Activated CD4-positive, alpha-beta T cell treated with anti-CD3 and anti-CD28 coated beads, Interleukin-2, amount 50 U/mL, for 4 hours (primary cell): ENCODE measurements around the gene MTG2.

Experiments used
- DNase-seq, 2 experiments: peaks; one replicate each; pipeline ENCODE4 v3.0.0-alpha.2; 2020

MTG2 gene

DNA sequence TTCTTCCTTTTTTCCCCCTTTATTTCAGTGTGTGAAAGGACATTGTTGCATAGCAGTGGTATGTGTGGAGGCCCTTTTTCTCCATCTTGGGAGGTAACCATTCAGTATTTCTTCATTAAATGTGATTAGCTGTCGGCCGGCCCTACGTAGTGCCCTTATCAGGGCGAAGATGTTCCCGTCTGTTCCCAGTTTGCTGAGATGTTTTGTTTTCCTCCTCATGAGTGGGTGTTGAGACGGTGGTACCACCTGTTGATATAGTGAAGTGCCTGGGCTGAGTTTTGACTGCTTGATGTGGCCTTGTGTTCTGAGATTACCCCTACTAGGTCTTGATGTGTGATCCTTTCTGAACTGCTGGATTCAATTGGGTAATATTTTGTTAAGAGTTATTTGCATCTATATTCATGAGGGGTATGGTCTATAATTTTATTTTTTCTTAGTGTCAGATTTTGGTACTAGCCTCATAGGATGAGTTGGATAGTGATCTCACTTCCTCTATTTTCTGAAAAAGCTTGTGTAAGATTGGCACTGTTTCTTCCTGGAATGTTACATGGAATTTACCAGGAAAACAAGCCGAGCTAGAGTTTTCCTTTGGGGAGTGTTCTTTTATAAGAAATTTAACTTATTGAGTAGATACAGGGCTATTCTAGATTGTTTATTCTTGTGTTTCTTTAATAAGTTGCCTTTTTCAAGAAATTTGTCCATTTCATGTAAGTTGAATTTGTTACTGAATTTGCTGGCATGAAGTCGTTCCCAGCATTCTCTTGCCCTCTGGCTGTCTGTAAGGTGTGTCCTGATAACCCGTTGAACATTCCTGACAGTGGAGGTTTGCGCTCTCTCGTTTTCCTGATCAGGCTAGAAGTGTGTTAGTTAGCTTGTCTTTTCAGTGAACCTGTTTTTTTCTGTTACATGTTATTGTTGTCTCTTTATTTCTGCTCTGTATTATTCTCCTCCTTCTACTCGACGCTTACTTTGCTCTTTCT is 4.3 kb downstream of the MTG2 start:
- no peak for DNase-seq

DNA sequence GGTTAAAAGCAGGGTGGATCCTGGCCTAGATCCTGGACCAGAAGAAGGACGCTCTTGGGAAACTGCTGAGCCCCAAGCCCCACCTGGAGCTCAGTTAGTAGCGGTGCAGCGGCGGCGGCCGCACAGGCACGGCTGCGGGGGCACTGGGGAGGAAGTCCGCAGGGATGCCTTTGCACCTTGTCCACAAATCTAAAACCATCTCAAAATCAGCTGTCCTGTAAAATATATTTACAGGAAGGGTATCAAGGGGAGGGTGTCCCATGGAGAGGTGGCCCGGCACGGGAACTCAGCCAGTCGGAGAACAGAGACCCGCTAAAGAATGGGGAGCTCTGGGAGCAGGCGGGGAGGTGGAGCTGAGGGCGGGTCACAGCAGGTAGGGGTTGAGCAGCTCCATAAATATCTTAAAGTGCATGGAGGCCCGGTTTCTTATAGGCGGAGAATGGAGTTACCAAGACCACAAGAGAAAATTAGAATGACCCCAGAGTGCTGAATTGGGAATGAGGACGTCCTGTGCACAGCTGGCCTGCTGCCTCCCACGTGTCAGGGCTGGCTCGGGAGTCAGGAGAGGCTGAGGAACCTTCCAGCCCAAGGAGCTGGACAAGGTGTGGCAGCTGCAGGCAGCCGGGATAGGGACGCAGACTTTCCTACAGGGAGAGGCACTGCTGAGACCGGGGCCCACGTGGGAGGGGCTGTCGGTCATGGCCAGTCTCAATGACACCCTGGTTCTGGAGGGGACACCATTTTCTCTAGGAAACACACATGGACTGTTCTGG is 8.0 kb downstream of the MTG2 start:
- DNase-seq: no peak

DNA sequence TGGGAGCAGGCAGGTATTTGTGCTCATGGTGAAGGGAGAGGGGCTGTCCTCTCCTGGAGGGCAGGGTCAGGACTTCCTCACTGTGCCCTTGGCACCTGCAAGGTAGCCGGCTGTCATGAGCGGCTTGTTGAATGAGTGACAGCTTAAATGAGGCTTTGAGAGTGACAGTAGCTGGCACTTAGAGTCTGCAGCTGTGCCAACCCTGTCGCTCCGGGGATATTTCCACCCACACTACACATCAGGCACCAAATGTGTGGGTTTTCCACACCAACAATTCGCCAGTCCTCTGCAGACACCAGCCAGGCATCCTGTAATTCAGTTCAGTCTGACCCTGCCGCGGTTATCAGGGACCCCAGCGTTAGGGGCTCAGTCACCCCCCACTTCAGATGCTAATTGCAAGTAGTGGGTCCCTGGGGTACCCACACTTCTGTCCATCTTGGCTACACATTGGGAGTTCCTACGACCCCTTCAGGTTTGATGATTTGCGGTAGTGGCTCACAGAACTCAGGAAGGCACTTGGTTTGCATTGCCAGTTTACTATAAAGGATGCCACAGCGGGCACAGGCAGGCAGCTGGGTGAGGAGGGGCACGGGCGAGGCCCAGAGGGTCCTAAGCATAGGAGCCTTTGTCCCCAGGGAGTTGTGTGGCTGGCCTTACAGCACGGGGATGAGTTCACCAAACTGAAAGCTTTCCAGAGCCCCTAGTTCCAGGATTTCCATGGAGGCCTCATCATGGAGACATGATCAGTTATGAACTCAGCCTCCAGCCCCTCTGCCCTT is 9.1 kb downstream of the MTG2 start:
- no peak for DNase-seq

DNA sequence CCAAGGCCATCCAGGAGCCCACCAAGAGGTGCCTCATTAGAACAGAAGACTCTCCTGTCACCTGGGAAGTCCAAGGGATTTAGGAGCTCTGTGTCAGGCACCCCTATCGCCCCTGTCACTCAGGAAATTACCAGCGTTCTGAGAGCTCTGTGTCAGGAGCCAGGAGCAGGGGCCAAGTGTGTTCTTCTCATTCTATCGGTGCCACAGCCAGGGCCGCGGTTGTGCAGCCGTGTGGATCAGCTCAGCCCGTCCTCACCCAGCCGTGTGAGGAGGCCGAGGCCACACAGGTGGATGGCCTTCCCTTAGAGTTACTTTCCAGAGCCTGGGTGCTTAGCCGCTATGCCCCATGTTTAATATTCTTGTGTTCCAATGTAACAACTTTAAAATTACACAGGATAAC is 9.8 kb downstream of the MTG2 start:
- DNase-seq: no peak

DNA sequence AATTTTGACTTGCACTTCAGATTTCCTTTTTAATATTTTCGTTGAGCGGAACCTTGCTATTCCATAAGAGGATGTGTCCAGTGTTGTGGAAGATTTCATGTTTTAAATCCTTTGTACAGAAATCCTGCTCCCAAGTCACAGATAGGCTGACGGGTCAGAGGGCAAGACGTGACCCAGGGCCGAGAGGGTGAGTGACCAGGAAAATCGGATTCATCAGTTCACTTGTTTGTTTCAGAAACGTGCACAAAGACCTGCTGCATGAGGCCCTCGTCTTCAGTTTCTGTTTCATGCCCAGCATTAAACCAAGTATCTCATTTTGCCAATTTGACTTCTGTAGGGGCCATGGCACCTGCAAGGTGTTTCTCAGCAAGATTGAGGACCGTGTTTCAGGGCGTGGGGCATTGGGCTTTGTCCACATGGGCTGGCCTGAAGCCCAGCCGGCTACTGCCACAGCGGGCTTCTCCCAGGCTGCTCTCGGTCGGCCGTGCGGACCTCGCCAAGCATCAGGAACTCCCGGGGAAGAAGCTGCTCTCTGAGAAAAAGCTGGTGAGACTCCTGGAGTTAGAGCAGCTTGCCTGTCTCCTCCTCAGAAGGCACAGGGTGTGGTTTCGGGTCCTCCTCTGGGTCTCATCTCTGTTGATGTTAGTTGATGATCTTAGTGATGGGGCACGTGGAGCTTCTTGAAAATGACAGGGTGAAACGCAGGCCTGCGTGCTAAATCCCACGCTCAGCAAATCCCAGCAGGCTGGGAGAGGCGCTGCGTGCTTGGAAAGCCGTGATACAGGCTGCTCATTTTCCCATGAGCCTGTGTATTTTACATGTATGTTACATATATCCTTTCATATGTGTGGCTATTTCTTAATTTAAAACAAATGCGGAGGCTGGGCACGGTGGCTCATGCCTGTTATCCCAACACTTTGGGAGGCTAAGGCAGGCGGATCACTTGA is 10.5 kb downstream of the MTG2 start:
- no peak for DNase-seq

DNA sequence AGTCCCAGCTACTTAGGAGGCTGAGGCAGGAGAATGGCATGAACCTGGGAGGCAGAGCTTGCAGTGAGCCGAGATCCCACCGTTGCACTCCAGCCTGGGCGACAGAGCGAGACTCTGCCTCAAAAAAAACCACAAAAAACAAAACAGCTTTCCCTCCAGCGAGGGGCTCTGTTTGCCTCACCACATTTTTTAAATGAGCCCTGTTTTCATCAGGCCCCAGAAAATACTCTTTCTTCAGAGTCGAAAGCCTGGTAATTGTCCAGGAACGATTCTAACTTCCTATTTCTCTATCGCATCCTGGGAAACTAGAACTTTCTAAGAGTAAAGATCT is 12.2 kb downstream of the MTG2 start:
- no peak for DNase-seq

DNA sequence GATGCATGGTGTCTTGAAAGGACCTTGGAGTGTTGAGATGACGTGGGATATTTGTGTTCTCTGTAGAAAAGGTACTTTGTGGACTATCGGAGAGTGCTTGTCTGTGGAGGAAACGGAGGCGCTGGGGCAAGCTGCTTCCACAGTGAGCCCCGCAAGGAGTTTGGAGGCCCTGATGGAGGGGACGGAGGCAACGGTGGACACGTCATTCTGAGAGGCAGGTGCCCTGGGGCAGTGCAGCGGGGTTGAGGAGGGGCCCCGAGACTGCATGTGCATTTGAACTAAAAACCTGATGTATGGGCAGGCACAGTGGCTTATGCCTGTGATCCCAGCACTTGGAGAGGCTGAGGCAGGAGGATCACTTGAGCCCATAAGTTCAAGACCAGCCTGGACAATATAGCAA is 12.9 kb downstream of the MTG2 start:
- DNase-seq: no peak

DNA sequence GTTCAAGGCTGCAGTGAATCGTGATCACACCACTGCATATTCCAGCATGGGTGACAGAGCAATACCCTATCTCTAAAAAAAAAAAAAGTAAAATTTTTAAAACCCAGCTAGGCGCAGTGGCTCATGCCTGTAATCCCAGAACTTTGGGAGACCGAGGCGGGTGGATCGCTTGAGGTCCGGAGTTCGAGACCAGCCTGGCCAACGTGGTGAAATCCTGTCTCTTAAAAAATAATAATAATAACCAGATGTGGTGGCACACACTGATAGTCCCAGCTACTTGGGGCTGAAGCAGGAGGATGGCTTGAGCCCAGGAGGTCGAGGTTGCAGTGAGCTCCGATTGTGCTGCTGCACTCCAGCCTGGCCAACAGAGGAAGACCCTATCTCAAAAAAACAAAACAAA is 13.5 kb downstream of the MTG2 start:
- DNase-seq: no peak

DNA sequence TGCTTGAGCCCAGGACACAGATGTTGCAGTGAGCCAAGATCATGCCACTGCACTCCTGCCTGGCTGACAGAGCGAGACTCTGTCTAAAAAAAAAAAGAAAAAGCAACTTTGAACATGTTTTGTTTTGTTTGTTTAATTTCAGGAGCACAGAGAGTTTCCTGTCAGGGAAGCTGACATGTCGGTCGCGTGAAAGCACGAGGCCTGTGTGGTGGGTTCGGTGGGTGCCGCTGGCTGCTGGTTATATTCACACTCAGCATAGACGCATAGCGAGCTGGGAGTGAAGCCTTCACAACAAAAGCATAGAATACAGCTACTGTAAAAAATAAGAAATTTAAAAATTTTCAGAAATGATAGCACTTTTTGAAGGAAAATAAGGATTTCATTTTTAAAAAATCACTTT is 14.5 kb downstream of the MTG2 start:
- no peak for DNase-seq

DNA sequence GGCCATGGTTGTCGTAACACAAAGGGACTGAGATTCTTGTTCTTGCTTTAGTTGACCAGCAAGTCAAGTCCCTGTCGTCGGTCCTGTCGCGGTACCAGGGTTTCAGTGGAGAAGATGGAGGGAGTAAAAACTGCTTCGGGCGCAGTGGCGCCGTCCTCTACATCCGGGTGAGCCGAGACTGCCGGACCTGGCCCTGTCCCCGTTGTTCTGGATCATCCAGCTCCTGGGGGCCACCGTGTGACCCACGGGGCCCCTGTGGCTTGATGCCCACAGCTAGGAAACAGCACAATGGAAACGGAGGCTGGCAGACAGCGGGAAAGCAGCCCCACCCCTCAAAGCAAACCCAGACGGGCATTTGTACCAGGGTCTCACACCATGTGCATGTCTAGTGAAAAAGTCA is 15.0 kb downstream of the MTG2 start:
- no peak for DNase-seq

DNA sequence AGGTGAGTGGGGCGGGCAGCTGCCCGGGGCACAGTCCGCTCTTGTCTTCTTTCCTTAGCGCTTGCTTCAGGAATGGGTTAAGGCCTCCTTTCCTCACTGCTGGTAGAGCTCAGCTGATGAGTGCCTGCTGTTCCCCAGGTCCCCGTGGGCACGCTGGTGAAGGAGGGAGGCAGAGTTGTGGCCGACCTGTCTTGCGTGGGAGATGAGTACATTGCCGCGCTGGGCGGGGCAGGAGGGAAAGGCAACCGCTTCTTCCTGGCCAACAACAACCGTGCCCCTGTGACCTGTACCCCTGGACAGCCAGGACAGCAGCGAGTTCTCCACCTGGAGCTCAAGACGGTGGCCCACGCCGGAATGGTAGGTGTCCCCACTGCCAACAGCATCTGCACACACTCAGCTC is 15.7 kb downstream of the MTG2 start:
- DNase-seq: no peak

DNA sequence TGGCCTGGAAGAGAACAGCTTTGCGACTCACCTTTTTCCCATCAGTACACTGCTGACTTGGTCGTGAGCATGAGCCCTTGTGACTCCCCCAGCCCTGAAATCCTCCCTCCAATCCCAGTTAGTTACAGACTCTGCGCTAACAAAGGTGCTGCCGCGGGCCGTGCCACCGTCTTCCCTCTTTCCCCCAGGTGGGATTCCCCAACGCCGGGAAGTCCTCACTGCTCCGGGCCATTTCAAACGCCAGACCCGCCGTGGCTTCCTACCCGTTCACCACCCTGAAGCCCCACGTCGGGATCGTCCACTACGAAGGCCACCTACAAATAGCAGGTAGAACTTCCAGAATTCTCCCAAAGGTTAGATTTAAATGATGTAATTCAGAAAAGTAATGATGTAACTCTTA is 16.1 kb downstream of the MTG2 start:
- DNase-seq: no peak

DNA sequence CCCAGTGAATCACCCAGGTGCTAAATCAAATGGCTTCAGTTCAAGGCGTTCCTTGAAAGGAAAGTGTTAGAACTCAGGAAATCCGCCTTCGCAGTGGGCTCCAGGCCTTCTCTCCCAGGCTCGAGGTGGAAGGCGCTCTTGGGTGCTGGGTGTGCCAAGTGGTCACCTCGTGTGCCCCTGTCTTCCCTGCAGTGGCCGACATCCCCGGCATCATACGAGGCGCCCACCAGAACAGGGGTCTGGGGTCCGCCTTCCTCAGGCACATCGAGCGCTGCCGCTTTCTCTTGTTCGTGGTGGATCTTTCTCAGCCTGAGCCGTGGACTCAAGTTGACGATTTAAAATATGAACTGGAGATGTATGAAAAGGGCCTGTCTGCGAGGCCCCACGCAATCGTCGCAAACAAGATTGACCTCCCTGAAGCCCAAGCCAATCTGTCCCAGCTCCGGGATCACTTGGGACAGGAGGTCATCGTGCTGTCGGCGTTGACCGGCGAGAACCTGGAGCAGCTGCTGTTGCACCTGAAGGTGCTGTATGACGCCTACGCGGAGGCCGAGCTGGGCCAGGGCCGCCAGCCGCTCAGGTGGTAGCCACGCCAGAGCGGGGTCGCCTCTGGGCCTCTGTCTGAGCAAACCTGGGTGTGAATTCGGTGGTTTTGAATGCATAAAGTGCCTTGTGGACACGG is 17.8 kb downstream of the MTG2 start:
- DNase-seq: no peak

DNA sequence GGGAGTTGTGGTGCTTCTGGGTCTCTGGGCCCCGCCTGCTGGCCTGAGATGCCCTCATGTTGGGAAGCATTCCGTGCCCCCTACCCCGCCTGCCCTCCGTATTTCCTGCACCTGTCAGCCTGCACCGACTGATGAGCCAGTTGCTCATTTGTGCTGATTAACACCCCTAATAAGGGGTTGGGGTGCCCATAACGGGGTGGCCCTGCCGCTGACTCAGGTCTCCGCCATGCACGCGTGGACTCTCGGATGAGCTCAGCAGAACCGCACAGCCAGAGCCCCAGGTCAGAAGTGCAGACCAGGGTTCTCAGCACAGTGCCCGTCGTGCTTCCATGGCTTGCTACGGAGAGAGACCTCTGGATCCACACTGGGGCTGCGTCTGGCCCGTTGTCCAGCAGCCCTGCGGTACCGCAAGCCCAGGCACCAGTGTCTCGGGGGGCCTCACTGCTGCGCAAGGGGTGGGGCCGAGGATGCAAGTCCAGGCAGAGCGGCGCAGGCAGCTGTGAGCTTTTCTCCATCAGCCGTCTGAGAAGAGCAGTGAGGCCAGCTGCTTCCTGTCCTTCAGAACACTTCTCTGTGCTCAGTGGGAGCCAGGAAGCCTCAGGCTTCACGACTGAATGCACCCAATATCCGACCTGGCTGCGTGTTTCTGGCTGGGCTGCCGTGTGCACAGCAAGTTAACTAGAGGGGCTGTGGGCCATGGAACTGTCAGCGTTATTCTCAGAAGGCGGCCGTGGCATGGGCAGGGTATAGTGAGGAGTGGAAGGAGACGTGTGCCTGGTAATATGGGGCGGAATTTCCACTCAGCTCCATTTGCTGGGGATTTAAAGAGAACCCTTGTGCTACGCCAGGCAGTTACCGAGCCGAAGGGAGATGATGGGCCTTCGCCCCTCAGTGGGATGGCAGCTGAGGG is 18.6 kb downstream of the MTG2 start:
- no peak for DNase-seq

DNA sequence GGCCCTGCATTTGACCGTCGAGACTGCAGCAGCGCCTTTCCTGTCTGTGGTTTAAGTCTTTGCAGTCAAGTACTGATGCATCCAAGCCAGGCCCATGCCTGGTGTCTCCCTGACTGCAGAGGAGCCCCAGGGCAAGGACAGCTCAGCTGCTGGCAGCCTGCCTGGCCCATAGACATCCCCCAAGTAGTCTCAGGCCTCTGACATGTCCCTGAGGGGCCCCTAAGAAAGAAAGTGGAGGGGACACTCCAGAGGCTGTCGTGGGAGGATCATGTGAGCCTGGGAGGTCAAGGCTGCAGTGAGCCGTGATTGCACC is 19.2 kb downstream of the MTG2 start:
- DNase-seq: no peak

DNA sequence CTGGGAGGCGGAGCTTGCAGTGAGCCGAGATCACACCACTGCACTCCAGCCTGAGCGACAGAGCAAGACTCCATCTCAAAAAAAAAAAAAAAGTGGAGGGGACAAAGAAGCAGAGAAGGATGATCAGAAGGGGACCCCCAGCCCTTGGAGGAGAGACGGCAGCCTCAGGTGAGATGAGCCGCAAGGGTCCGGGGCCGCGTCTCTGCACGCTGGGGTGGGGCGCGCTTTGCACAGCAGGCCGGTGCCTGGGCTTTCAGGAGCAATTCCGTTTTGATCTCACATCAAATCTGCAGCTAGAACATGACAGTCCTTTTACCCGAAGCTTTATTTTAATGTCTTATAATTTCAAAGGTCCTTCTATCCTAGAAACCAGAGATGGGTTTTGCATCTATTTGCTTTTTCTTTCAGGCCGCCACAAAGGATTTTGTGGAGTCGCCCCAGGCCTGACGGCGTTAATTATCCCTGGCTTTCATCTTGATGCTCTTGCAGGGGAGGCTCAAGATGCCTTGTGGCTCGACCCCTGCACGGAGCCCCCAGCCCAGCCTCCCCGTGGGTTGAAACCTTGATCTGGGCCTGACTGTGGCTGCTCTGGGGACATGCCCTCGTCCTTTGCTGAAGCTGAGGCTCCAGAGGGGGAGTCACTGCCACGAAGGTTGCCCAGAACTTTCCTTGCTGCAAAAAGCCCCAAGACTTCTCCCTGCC is 20.0 kb downstream of the MTG2 start:
- DNase-seq: no peak

DNA sequence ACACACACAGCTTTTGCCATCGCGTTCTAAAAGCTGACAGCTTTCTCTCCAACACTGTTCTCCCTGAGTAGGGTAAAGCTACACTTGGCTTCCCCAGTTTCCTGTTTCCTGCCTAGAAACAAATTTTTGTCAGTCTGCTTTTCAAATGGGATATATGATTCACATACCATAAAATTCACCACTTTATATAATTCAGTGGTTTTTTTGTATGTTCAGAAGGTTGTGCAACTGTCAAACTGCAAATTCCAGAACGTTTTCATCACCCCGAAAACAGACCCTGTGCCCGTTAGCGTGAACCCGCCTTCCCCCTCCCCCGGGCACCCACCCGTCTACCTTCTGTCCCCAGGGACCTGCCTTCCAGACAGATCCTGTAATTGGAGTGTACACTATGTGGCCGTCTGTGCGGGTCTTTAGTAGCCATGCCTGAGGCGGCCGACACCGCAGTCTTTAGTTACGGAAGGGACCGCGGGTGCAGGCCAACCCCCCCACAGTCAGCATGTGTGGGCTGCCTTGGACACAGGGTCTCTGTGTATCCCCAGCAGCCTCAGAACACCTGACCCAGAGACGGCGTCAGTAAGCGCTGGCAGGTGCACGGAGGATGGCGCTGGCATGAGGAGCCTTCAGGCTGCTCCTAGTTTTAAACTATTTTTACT is 20.7 kb downstream of the MTG2 start:
- no peak for DNase-seq

DNA sequence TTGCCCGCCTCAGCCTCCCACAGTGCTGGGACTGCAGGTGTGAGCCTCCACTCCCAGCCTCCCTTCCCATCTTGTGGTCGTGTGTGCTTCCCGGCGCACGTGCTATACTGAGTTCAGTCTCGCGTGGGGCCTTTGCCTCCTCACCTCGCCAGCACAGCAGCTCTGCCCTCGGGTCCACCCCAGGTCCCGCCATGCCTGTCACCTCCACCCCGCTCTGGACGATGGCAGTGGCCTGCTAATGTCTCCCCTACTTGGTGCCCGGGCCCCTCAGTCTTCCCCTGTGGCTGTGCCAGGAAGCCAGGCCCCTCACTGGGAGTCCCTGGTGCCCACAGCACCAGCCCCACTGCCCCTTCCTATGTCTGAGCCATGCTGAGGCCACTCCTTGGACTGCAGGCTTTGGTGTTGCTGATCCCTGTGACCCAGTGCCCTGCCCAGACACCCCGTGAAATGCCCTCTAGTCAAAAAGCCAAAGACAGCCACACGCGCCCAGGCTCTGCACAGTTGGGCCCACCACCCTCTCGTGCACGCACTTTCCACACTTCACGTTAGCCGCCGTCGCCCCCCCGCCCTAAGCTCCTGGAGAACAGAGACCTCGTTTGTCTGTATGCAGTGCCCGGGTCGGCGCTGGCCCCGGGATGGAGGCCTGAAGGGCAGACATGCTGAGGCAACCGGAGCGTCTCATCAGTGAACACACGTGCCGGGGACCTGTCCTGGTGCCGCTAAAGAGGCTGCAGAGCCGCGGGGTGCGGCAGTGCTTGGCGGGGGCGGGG is 23.0 kb downstream of the MTG2 start:
- no peak for DNase-seq

DNA sequence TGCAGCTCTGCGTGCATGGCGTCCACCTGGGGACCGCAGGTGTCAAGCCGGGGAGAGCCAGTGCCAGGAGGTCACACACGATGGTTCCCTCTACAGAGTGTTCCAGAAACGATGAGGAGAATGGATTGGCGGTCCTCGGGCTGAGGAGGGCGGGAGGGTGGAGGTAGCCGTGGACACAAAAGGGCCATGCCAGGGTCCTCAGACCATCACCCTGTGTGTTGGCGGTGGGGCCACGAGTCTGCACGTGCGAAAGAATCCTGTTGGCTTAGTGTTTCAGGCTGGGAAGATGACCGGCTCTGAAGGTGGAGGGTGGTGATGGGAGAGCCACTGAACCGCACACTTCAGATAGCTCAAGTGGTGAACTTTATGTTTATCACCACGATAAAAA is 23.6 kb downstream of the MTG2 start:
- no peak for DNase-seq
